ENCODE measurements around the gene HIPK4.

The HIPK4 gene

GRCh38 chr19:40369797-40370196, 20.2 kb downstream of the HIPK4 start:
- no peaks in the 10 kb centered on the region for H3K9me3 Mint-ChIP-seq
- peaks cover 4% of the 10 kb centered on the region for H3K36me3 Mint-ChIP-seq (ENCODE audit: low read depth)
- H3K27ac Mint-ChIP-seq = no peak overlapping the region
- peaks cover 7% of the 10 kb centered on the region for H3K4me1 Mint-ChIP-seq (ENCODE audit: low read depth)
- no peaks in the 10 kb centered on the region for H3K27me3 Mint-ChIP-seq
- H3K4me3 Mint-ChIP-seq = no peak overlapping the region

GRCh38 chr19:40367577-40368434, 22.2 kb downstream of the HIPK4 start:
- Mint-ChIP-seq H3K36me3 (ENCODE audit: low read depth) (peaks cover 4% of the 10 kb centered on the region), H3K27ac (no peak overlapping the region), H3K4me3 (no peak overlapping the region), H3K9me3 (no peaks in the 10 kb centered on the region), H3K4me1 (ENCODE audit: low read depth) (peaks cover 14% of the 10 kb centered on the region), H3K27me3 (no peaks in the 10 kb centered on the region)

GRCh38 chr19:40366697-40367561, 23.1 kb downstream of the HIPK4 start:
- H3K36me3 Mint-ChIP-seq (ENCODE audit: low read depth) = peaks cover 4% of the 10 kb centered on the region
- no peaks in the 10 kb centered on the region for H3K9me3 Mint-ChIP-seq
- no peaks in the 10 kb centered on the region for H3K27me3 Mint-ChIP-seq
- peaks cover 19% of the 10 kb centered on the region for H3K4me1 Mint-ChIP-seq (ENCODE audit: low read depth)
- H3K4me3 Mint-ChIP-seq = no peak overlapping the region
- H3K27ac Mint-ChIP-seq = no peak overlapping the region

- Mint-ChIP-seq H3K27ac (peak overlapping the region; percentile 33), H3K36me3 (ENCODE audit: low read depth) (peaks cover 5% of the 10 kb centered on the region), H3K27me3 (no peaks in the 10 kb centered on the region), H3K9me3 (no peaks in the 10 kb centered on the region), H3K4me1 (ENCODE audit: low read depth) (peaks cover 19% of the 10 kb centered on the region), H3K4me3 (peak overlapping the region; percentile 41)
These were observed 24.2 kb downstream of the HIPK4 start for GRCh38 chr19:40365613-40366401.

GRCh38 chr19:40365010-40365409, 25.0 kb downstream of the HIPK4 start:
- H3K9me3 Mint-ChIP-seq = no peaks in the 10 kb centered on the region
- H3K27me3 Mint-ChIP-seq = no peaks in the 10 kb centered on the region
- peaks cover 19% of the 10 kb centered on the region for H3K4me1 Mint-ChIP-seq (ENCODE audit: low read depth)
- peak overlapping the region; percentile 41 for H3K4me3 Mint-ChIP-seq
- H3K36me3 Mint-ChIP-seq (ENCODE audit: low read depth) = peaks cover 9% of the 10 kb centered on the region
- no peak overlapping the region for H3K27ac Mint-ChIP-seq

GRCh38 chr19:40363069-40363468, 26.9 kb downstream of the HIPK4 start:
- peak overlapping the region; percentile 55 for H3K27ac Mint-ChIP-seq
- peaks cover 25% of the 10 kb centered on the region for H3K4me1 Mint-ChIP-seq (ENCODE audit: low read depth)
- H3K4me3 Mint-ChIP-seq = no peak overlapping the region
- H3K9me3 Mint-ChIP-seq = no peaks in the 10 kb centered on the region
- peaks cover 9% of the 10 kb centered on the region for H3K36me3 Mint-ChIP-seq (ENCODE audit: low read depth)
- no peaks in the 10 kb centered on the region for H3K27me3 Mint-ChIP-seq

- no peak overlapping the region for H3K27ac Mint-ChIP-seq
- peaks cover 9% of the 10 kb centered on the region for H3K36me3 Mint-ChIP-seq (ENCODE audit: low read depth)
- no peaks in the 10 kb centered on the region for H3K9me3 Mint-ChIP-seq
- peaks cover 25% of the 10 kb centered on the region for H3K4me1 Mint-ChIP-seq (ENCODE audit: low read depth)
- H3K27me3 Mint-ChIP-seq = no peaks in the 10 kb centered on the region
- no peak overlapping the region for H3K4me3 Mint-ChIP-seq
These were observed 27.8 kb downstream of the HIPK4 start for GRCh38 chr19:40362160-40362559.

GRCh38 chr19:40360708-40361241, 29.2 kb downstream of the HIPK4 start:
- no peak overlapping the region for H3K4me3 Mint-ChIP-seq
- no peaks in the 10 kb centered on the region for H3K9me3 Mint-ChIP-seq
- H3K27me3 Mint-ChIP-seq = no peaks in the 10 kb centered on the region
- peaks cover 29% of the 10 kb centered on the region for H3K4me1 Mint-ChIP-seq (ENCODE audit: low read depth)
- no peak overlapping the region for H3K27ac Mint-ChIP-seq
- H3K36me3 Mint-ChIP-seq (ENCODE audit: low read depth) = peaks cover 5% of the 10 kb centered on the region

- H3K36me3 Mint-ChIP-seq (ENCODE audit: low read depth) = peaks cover 5% of the 10 kb centered on the region
- peaks cover 27% of the 10 kb centered on the region for H3K4me1 Mint-ChIP-seq (ENCODE audit: low read depth)
- H3K27ac Mint-ChIP-seq = no peak overlapping the region
- no peak overlapping the region for H3K4me3 Mint-ChIP-seq
- H3K9me3 Mint-ChIP-seq = no peaks in the 10 kb centered on the region
- H3K27me3 Mint-ChIP-seq = no peaks in the 10 kb centered on the region
These were observed 29.8 kb downstream of the HIPK4 start for GRCh38 chr19:40360020-40360707.

GRCh38 chr19:40358773-40359172, 31.2 kb downstream of the HIPK4 start:
- Mint-ChIP-seq H3K27ac (no peak overlapping the region), H3K9me3 (no peaks in the 10 kb centered on the region), H3K4me1 (ENCODE audit: low read depth) (peaks cover 21% of the 10 kb centered on the region), H3K4me3 (no peak overlapping the region), H3K27me3 (no peaks in the 10 kb centered on the region), H3K36me3 (ENCODE audit: low read depth) (peaks cover 5% of the 10 kb centered on the region)

GRCh38 chr19:40357640-40358039, 32.3 kb downstream of the HIPK4 start:
- H3K27ac Mint-ChIP-seq = no peak overlapping the region
- peaks cover 5% of the 10 kb centered on the region for H3K36me3 Mint-ChIP-seq (ENCODE audit: low read depth)
- H3K4me3 Mint-ChIP-seq = no peak overlapping the region
- peaks cover 16% of the 10 kb centered on the region for H3K4me1 Mint-ChIP-seq (ENCODE audit: low read depth)
- no peaks in the 10 kb centered on the region for H3K9me3 Mint-ChIP-seq
- H3K27me3 Mint-ChIP-seq = no peaks in the 10 kb centered on the region

- no peak overlapping the region for H3K4me3 Mint-ChIP-seq
- H3K27ac Mint-ChIP-seq = no peak overlapping the region
- no peaks in the 10 kb centered on the region for H3K9me3 Mint-ChIP-seq
- peaks cover 5% of the 10 kb centered on the region for H3K36me3 Mint-ChIP-seq (ENCODE audit: low read depth)
- H3K27me3 Mint-ChIP-seq = no peaks in the 10 kb centered on the region
- H3K4me1 Mint-ChIP-seq (ENCODE audit: low read depth) = peaks cover 11% of the 10 kb centered on the region
These were observed 33.0 kb downstream of the HIPK4 start for GRCh38 chr19:40356681-40357595.

- no peak overlapping the region for H3K27ac Mint-ChIP-seq
- peaks cover 5% of the 10 kb centered on the region for H3K36me3 Mint-ChIP-seq (ENCODE audit: low read depth)
- no peaks in the 10 kb centered on the region for H3K9me3 Mint-ChIP-seq
These were observed 33.9 kb downstream of the HIPK4 start for GRCh38 chr19:40355975-40356680.

More at GRCh38 chr19:40355975-40356680, 33.9 kb downstream of the HIPK4 start:
- no peaks in the 10 kb centered on the region for H3K27me3 Mint-ChIP-seq
- H3K4me1 Mint-ChIP-seq (ENCODE audit: low read depth) = peaks cover 11% of the 10 kb centered on the region
- H3K4me3 Mint-ChIP-seq = no peak overlapping the region

Measured in stimulated activated naive CD8-positive, alpha-beta T cell treated with anti-CD3 and anti-CD28 coated beads, Interleukin-15, Interleukin-2, amounts not matched to agents 100 ng/mL and 50 ng/mL, for 24 hours (primary cell).